A673 (cell line): ENCODE data around the gene FBXO48.

Source experiments
- CTCF ChIP-seq: fragments of 300-800, 200-600 bp; sonication (generic); conservative IDR thresholded peaks from 2 replicates; pipeline ENCODE4 v1.5.1; 2017; ENCODE audit warnings: low read depth, mild to moderate bottlenecking, antibody characterized with exemption, low read length, moderate library complexity, mixed read lengths
- EZH2 ChIP-seq: fragments of 200-600 bp; sonication (generic); IDR thresholded peaks from 2 replicates; pipeline ENCODE4 v1.6.1; 2017; ENCODE audit warnings: borderline replicate concordance, low read depth, mild to moderate bottlenecking, mixed read lengths, antibody characterized with exemption, low read length; ENCODE audit not compliant: poor library complexity, severe bottlenecking

GRCh38 chr2:68489282-68489681 lies 22.2 kb upstream of the FBXO48 start:
- TF ChIP-seq CTCF (no peak), EZH2 (no peak)
